OCI-LY7 (cell line): ENCODE measurements around the gene TRPM8. TPM values are rescaled to one million over a fixed set of nuclear protein-coding genes. Genes with fewer than 3 reads are reported as not detected.

Experiments used
- BruUV-seq: library from RNA; stranded (reverse); fragments of 400-500 nt; replicated peaks from 2 replicates; lab custom pipeline; 2021; lab: Mats Ljungman, UMichigan
- CTCF ChIA-PET: fragments of 300-600 bp; sonication (Branson Sonifier 250); formaldehyde crosslinking; loops from one replicate; lab custom pipeline; 2022; ENCODE audit warnings: antibody characterized with exemption; ENCODE audit not compliant: unreplicated experiment; lab: Charles Lee
- POLR2A ChIA-PET: fragments of 300-600 bp; sonication (Branson Sonifier 250); formaldehyde crosslinking; loops from one replicate; lab custom pipeline; 2022; ENCODE audit warnings: antibody characterized with exemption; lab: Charles Lee
- DNase-seq: peaks from one replicate; pipeline ENCODE4 v3.0.0-alpha.2; 2015; ENCODE audit warnings: low spot score
- H2AFZ ChIP-seq: fragments of 200-600 bp; sonication (generic), shearing (Covaris generic); 2 replicates; pipeline ENCODE4 v1.6.1; 2014; ENCODE audit warnings: mild to moderate bottlenecking, antibody characterized with exemption, low read length, moderate library complexity
- H3K27ac ChIP-seq: fragments of 200-600 bp; sonication (generic); 2 replicates; pipeline ENCODE4 v1.5.1; 2014; ENCODE audit warnings: mixed run types, low read depth, mild to moderate bottlenecking, moderate library complexity, low read length, inconsistent platforms; ENCODE audit not compliant: poor library complexity, severe bottlenecking
- H3K36me3 ChIP-seq: fragments of 200-600 bp; sonication (generic); 2 replicates; pipeline ENCODE4 v1.6.1; 2014; ENCODE audit warnings: mild to moderate bottlenecking, antibody characterized with exemption, low read length, moderate library complexity, mixed read lengths; ENCODE audit not compliant: insufficient read depth
- H3K4me1 ChIP-seq: fragments of 200-600 bp; sonication (generic); 2 replicates; pipeline ENCODE4 v1.5.1; 2014; ENCODE audit warnings: mild to moderate bottlenecking, low read length; ENCODE audit not compliant: insufficient read depth, poor library complexity, severe bottlenecking
- H3K4me2 ChIP-seq: fragments of 200-600 bp; sonication (generic); 2 replicates; pipeline ENCODE4 v1.6.1; 2014; ENCODE audit warnings: mild to moderate bottlenecking, low read length
- H3K4me3 ChIP-seq: fragments of 200-600 bp; sonication (generic); 2 replicates; pipeline ENCODE4 v1.5.1; 2014; ENCODE audit warnings: mild to moderate bottlenecking, low read depth, low read length; ENCODE audit not compliant: poor library complexity, severe bottlenecking
- H3K79me2 ChIP-seq: fragments of 200-600 bp; sonication (generic); 2 replicates; pipeline ENCODE4 v1.6.1; 2016; ENCODE audit warnings: low read depth, mild to moderate bottlenecking, low read length, moderate library complexity, mixed read lengths; ENCODE audit not compliant: insufficient read depth
- H3K9me2 ChIP-seq: fragments of 200-600 bp; sonication (generic); 2 replicates; pipeline ENCODE4 v1.6.1; 2016; ENCODE audit warnings: mild to moderate bottlenecking, low read length, mixed read lengths; ENCODE audit not compliant: insufficient read depth
- H3K9me3 ChIP-seq: fragments of 200-600 bp; sonication (generic); 2 replicates; pipeline ENCODE4 v1.6.1; 2014; ENCODE audit warnings: mild to moderate bottlenecking, mixed run types, low read length, mixed read lengths
- H4K20me1 ChIP-seq: fragments of 200-600 bp; sonication (generic); 2 replicates; pipeline ENCODE4 v1.6.1; 2014; ENCODE audit warnings: mild to moderate bottlenecking, antibody characterized with exemption, low read length, moderate library complexity, mixed read lengths; ENCODE audit not compliant: insufficient read depth
- EZH2phosphoT487 ChIP-seq: fragments of 200-600 bp; sonication (generic); IDR thresholded peaks from 2 replicates; pipeline ENCODE4 v1.6.1; 2018; ENCODE audit warnings: low read depth, borderline replicate concordance, mild to moderate bottlenecking, mixed run types, antibody characterized with exemption, low read length, moderate library complexity, mixed read lengths
- intact Hi-C: fragments of 100-400 bp; cut with micrococcal nuclease; formaldehyde crosslinking; loops from one replicate; pipeline ENCODE4 v1.10.0; 2022; ENCODE audit not compliant: unreplicated experiment
- total RNA-seq, 2 experiments: library from RNA; depleted of rRNA in 1 of 2; stranded (reverse); fragments of >200 nt in 1 of 2; shearing (Covaris generic) in 1 of 2; gene quantifications; 2 replicates each; pipeline ENCODE4 v1.2.3, GENCODE V29; 2014 to 2022
- TF ChIP-seq, protein P1 (sequence below): fragments of 200-600 bp; sonication (generic); conservative IDR thresholded peaks from 2 replicates; pipeline ENCODE4 v1.5.1; 2014; ENCODE audit warnings: mild to moderate bottlenecking, antibody characterized with exemption, low read length, moderate library complexity, mixed read lengths

Gene TRPM8
- total RNA-seq, 2 experiments from 2014 or later: not detected

DNA sequence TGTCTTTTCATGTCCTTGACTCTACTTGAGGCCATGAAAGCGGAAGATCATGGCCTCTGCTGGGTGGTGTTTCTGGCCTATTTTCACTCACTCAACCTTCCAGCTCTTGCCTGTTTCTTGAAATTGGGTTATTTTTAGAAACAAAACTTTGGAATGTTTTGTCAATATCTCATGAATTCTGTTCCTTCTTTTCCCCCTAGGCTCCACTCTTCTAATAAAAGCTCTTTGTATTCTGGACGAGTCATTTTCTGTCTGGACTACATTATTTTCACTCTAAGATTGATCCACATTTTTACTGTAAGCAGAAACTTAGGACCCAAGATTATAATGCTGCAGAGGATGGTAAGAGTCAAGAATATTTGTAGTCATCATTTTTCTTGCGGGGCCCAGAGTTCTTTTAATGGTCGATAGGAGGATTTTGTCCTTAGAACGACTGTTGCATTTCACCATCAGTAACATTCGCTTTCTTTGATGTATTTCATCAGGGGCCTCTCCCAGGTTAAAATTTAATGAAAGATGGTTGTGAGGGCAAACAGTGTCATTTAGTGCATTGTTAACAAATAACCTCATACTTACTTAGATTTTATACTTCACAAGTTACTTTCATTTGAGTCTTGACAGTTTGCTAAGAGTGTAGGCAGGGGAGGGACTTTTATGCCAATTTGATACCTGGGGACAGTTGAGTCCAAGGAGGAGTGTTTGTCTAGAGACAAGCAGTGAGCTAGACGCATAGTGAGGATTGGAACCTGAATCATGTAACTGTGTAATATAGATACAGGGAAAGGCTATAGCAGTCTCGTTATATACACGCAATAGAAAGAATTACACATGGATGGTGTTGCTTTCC is 64.6 kb downstream of the TRPM8 start:
- POLR2A ChIA-PET: no interaction called here
- no peaks in the 10 kb centered on the region for H3K4me1 ChIP-seq
- intact Hi-C loops: no loop called here
- H3K9me3 ChIP-seq: no peaks in the 10 kb centered on the region
- no peaks in the 10 kb centered on the region for H3K79me2 ChIP-seq
- H3K4me3 ChIP-seq: no peak overlapping the region
- CTCF ChIA-PET: no interaction called here
- H2AFZ ChIP-seq: no peak overlapping the region
- H3K9me2 ChIP-seq: no peaks in the 10 kb centered on the region
- TF ChIP-seq, protein P1, sequence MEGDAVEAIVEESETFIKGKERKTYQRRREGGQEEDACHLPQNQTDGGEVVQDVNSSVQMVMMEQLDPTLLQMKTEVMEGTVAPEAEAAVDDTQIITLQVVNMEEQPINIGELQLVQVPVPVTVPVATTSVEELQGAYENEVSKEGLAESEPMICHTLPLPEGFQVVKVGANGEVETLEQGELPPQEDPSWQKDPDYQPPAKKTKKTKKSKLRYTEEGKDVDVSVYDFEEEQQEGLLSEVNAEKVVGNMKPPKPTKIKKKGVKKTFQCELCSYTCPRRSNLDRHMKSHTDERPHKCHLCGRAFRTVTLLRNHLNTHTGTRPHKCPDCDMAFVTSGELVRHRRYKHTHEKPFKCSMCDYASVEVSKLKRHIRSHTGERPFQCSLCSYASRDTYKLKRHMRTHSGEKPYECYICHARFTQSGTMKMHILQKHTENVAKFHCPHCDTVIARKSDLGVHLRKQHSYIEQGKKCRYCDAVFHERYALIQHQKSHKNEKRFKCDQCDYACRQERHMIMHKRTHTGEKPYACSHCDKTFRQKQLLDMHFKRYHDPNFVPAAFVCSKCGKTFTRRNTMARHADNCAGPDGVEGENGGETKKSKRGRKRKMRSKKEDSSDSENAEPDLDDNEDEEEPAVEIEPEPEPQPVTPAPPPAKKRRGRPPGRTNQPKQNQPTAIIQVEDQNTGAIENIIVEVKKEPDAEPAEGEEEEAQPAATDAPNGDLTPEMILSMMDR: no peak
- TF ChIP-seq EZH2phosphoT487: no peak
- no TSS peak for BruUV-seq
- H4K20me1 ChIP-seq: no peaks in the 10 kb centered on the region
- no peak overlapping the region for H3K27ac ChIP-seq
- H3K4me2 ChIP-seq: no peak overlapping the region
- DNase-seq: no peak
- H3K36me3 ChIP-seq: no peaks in the 10 kb centered on the region

DNA sequence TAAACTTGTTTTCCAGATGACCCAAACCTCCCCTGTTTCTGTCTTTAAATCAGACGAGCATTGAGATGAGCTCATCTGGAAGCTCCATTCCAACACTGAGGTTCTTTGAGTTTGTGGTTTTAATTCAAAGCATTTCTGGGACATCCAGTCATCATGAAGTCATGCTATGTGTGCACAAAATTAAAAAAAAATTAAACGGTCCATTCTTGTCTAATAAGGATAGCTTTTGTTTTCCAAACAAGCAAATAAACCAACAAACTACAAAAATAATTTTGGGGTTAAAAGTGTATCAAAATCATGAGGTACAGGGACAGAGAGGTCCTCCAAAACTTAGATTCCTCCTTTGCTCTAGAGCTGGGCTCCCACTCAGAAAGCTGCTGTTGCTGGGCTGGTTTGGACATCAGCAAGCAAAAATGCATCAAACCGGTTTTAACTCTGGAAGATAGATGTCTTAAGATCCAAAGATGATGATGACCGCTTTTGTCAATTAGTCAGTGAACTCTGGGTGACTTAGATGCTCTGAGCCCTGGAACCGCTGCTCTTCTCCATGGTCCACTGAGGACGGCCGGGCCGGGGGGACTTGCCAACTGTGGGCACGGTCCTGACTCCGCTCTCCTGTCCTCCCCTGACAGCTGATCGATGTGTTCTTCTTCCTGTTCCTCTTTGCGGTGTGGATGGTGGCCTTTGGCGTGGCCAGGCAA is 65.4 kb downstream of the TRPM8 start:
- H3K79me2 ChIP-seq: no peaks in the 10 kb centered on the region
- POLR2A ChIA-PET: no interaction called here
- no peak overlapping the region for H3K4me3 ChIP-seq
- H2AFZ ChIP-seq: no peak overlapping the region
- no peak overlapping the region for H3K27ac ChIP-seq
- no peaks in the 10 kb centered on the region for H3K9me3 ChIP-seq
- no peaks in the 10 kb centered on the region for H3K4me1 ChIP-seq
- no peak overlapping the region for H3K4me2 ChIP-seq
- H3K9me2 ChIP-seq: no peaks in the 10 kb centered on the region
- no peaks in the 10 kb centered on the region for H4K20me1 ChIP-seq
- BruUV-seq: no TSS peak
- DNase-seq: no peak
- CTCF ChIA-PET: no interaction called here
- no peaks in the 10 kb centered on the region for H3K36me3 ChIP-seq
- intact Hi-C loops: no loop called here
- no peak for TF ChIP-seq EZH2phosphoT487
- TF ChIP-seq, protein P1: no peak

DNA sequence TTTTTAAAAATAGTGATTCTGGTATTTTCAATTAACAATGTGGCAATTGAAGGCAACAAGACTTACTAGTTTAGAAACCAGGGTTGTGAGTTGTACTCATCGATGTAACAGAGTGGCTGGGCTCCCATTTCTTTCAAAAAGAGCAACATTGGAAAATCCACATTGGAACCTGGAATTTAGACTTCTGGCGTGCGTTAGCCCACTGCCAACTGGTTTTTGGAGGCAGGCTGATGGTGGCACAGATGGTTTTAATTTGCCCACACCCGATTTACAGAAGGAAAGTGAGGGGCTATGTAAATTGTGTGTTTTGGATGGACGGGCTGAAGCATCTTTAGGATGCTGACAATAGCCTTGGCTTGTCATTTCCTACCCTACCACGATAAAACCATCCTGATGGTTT is 66.3 kb downstream of the TRPM8 start:
- intact Hi-C loops: no loop called here
- ChIA-PET POLR2A (no interaction called here), CTCF (no interaction called here)

More for the DNA sequence above, 66.3 kb downstream of the TRPM8 start:
- H3K4me3 ChIP-seq: no peak overlapping the region
- H3K9me3 ChIP-seq: no peaks in the 10 kb centered on the region
- TF ChIP-seq, protein P1: no peak
- no peak for TF ChIP-seq EZH2phosphoT487
- no peaks in the 10 kb centered on the region for H3K9me2 ChIP-seq
- no peak for DNase-seq
- no peaks in the 10 kb centered on the region for H3K79me2 ChIP-seq
- no peaks in the 10 kb centered on the region for H4K20me1 ChIP-seq
- H3K36me3 ChIP-seq: no peaks in the 10 kb centered on the region
- H3K4me1 ChIP-seq: no peaks in the 10 kb centered on the region
- H2AFZ ChIP-seq: no peak overlapping the region
- BruUV-seq: no TSS peak
- no peak overlapping the region for H3K4me2 ChIP-seq
- no peak overlapping the region for H3K27ac ChIP-seq
